Activated CD4-positive, alpha-beta T cell treated with anti-CD3 and anti-CD28 coated beads, Interleukin-2, Interleukin-4, amounts not matched to agents 100 ng/mL and 50 ng/mL, durations not matched to agents 16 hours and 8 hours (primary cell): ENCODE measurements around the gene NRDC.
"Not testable (repeated sequence)": the region's sequence is repeated elsewhere in the genome, so short reads cannot be mapped to it uniquely, and the experiment has no call there.

Source experiments
- DNase-seq: peaks from one replicate; pipeline ENCODE4 v3.0.0-alpha.2; 2020; ENCODE audit warnings: low spot score

The NRDC gene

DNA sequence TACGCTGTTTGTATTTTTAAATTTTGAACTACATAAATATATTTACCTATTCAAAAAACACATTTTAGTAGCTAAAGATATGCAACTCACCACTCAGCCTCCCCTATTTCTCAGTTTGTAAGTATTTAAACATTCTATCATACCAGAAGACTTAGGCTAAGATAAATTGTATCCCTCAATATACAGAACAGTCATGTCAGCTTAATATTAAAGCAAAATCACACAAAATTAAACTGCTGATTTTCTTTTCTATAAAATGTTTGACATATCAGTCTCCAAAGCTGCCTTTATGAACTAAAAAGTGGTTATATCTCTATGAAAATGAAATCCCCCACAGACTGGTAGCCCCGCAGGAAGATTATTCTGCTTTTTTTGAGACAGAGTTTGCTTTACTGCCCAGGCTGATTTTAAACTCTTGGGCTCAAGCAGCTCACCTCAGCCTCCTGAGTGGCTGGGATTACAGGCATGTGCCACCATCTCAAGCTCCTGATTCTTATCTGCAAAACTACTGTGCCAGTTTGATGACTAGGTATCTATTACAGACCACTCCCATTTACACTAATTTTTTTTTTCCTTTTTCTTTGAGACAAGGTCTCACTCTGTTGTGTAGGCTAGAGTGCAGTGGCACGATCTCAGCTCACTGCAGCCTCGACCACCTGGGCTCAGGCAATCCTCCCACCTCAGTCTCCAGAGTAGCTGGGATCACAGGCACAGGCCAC is 37.6 kb downstream of the NRDC start:
- DNase-seq, result no peak

- DNase-seq, result no peak
Observed at GRCh38 chr1:51840182-51840581, 38.3 kb downstream of the NRDC start.

DNA sequence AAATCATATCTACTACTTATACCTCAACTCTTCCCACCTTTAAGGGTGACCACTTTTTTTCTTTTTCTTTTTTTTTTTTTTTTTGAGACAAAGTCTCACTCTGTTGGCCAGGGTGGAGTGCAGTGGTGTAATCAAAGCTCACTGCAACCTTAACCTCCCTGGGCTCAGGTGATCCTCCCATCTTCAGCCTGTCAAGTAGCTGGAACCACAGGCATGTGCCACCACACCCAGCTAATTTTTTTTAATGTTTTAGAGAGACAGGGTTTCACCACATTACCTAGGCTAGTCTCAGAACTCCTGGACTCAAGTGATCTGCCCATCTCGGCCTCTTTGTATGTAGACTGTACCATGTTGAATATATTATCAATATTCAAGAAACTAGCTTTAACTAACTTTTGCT is 39.4 kb downstream of the NRDC start:
- DNase-seq, result no peak

GRCh38 chr1:51837243-51837642 is 41.3 kb downstream of the NRDC start:
- DNase-seq, result no peak

DNA sequence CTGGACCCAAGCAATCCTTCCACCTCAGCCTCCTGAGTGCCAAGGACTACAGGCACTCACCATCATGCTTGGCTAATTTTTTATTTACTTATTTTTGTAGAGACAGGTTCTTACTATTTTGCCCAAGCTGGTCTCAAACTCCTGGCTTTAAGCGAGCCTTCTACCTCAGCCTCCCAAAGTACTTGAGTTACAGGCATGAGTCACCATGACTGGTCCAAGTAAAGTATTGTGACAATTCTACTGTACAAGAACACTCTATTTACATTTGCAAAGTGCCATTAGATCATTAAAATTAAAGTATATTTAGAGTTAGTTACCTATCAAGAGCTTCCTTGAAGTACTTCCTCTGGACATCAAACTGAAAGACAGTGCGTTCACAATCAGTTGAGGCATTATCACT is 44.8 kb downstream of the NRDC start:
- DNase-seq, result no peak

DNA sequence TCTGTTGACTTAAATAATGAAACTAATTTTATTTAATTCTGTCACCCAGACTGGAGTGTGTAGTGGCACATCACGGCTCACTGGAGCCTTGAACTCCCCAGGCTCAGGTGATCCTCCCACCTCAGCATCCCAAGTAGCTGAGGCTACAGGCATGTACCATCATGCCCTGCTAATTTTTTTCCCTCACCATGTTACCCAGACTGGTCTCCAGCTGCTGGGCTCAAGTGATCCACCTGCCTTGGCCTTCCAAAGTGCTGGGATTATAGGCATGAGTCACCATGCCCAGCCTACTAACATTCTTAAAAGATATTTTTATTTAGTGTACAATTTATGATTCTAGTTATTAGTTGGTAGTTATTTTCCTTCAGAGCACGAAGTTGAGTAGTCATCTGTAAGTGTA is 49.5 kb downstream of the NRDC start:
- no peak for DNase-seq

- no peak for DNase-seq
Observed at GRCh38 chr1:51819810-51820209, 58.7 kb downstream of the NRDC start.

DNA sequence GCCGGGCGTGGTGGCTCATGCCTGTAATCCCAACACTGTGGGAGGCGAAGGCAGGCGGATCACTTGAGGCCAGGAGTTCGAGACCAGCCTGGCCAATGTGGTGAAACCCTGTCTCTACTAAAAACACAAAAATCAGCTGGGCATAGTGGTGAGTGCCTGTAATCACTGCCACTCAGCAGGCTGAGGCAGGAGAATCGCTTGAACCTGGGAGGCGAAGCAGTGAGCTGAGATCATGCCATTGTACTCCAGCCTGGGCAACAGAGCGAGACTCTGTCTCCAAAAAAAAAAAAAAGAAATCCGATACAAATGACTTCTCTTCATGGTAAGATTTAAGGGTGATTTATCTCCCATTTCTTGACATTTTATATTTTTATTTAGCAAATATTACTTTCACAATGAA is 59.5 kb downstream of the NRDC start:
- not testable (repeated sequence) for DNase-seq

DNA sequence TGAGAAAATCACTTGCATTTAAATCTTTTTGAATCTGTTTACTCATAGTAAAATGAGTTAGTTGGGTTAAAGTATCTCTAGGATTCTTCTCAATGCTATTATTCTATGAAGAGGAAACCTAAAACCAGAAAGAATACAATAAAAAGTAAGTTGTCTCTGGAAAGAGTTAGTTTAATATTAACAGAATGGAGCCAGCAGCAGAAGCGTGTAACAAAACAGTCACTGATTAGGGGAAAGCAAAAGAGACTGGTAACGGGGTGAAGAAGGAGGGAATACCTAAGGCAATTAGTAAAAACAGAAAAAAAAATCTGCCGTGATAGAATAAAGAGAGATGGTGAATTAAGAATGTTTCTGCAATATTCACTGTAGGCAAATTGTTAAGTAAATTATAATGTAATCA is 60.0 kb downstream of the NRDC start:
- DNase-seq, result no peak

- no peak for DNase-seq
Observed at GRCh38 chr1:51814513-51814912, 64.0 kb downstream of the NRDC start.

DNA sequence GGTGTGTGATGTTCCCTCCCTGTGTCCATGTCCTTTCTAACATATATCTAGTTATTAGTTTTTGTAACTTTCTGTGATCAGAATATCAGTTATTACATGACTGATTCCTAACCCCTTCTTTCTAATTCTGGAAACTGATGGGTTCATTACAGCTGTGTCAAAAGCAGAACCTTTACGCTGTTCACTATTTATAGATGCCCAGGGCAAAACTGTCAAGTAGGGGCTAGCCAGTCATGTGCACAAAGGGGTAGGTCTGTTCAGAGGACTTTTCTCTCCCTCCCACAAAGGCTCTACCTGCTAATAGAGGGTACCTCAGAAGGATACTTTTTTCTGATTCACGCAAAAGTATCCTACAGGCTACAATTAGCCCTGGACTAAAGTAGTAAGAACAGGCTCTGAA is 79.2 kb downstream of the NRDC start:
- DNase-seq, result no peak

DNA sequence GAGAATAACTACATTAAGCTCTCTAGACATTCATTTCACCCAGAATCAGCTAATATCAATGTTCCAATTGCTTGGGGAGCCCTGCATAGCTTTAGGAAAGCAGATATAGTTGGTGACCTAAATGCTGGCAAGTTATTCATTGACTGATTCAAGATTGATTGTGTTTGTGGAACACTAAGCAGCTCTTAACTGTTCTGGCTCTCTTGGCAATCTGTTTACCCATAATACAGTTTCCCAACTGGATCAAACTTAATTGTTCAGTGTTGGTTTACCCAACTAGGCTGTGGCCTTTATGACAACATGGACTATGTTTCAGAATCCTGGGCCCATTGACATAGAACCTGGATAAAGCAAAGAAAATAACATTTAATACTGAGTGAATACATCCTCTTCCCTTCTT is 83.7 kb downstream of the NRDC start:
- no peak for DNase-seq

- DNase-seq, result no peak
Observed at GRCh38 chr1:51794260-51794659, 84.3 kb downstream of the NRDC start.

DNA sequence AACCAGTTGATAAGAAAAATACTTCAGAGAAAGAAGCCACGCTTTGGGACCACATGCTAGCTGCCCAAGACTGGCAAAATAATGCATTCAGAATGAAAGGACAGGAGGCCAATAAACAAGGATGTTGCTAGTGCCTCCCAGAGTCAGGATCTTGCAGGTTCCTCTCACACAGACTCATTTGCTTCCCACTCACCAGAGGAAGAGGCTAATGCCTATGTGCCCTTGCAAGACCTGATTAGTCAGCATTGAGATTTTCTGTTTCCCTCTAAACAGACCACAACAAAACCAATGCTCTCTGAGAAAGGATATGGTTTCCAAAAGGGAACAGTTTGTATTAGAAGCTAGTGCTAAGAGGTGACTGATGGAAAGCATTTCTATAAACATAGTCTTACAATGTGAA is 85.7 kb downstream of the NRDC start:
- DNase-seq, result peak; percentile 35

- no peak for DNase-seq
Observed at GRCh38 chr1:51791888-51792287, 86.6 kb downstream of the NRDC start.

DNA sequence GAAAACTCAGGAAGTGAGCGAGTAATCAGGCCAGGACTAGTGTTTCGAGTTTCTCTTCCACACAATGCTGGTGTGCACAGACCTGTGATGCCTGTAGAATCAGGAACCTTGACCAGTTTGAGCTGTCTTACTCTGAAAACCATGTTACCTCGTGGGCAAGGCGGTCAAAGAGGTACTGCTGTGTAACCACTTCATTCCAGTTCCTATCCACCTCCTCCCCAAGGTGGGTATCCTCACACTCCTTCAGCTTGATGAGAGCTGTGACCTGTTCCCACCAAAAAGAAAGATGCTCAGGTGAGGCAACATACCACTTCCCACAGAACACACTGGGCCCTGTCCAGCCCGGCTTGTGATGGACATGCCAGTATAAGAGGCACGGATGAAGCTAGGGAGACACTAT is 88.1 kb downstream of the NRDC start:
- no peak for DNase-seq

DNA sequence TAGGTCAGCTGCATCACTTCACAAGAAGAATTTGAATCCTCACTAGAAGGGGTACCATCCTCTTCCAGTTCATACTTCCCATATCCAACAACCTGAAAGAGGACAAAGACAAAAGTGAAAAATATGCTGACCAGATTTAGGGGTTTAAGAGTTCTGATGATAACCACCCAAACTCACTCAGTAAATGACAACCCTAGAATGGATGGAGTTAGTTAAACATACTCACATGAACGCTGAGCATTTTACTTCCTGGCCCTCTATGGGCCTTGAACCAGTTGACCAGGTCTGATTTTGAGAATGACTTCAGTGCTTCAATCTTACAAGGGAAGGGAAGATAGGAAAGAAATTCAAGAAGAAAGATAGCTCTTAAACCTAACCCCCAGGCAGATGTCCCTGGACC is 89.2 kb downstream of the NRDC start:
- DNase-seq, result no peak

DNA sequence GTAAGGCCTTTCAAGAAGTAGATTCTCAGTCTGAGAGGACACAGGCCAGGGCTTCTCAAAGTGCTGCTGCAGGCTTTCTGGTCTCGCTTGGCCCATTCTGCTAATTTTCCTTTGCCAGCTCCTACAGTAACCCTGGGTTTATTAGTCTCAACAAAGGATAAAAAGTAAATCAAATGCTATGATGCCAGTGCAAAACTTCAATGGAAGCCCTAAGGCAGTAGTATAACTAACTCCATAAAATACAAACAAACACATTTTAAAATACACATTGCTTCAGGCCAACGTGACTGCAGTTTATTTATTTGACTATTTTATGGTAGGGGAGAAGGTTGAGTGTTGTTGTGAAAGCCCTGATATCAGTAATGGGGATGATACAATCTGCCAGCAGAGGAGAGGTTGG is 89.6 kb downstream of the NRDC start:
- DNase-seq, result no peak

DNA sequence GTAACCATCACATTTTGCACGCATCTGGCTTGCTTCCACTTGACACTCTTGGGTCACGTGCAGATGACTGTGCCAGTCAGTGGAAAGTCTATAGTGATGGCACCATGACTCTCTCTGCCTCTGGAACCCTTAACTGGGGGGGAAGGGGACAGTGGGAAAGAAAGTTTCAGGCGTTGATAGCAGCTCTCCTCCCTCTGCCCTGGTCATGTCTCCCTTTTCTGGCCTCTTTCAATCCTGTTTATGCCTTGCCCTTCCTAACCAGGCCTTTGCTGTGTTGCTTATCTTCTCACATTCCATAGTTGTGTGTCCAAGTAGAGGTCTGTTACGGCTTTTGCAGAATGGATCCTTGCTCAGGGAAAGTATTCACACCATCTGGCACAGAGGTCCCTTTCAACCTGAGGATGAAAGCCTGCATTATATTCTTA is 93.5 kb downstream of the NRDC start:
- DNase-seq, result no peak

GRCh38 chr1:51780927-51781326 is 97.6 kb downstream of the NRDC start:
- no peak for DNase-seq

- DNase-seq, result no peak
Observed at GRCh38 chr1:51776408-51776807, 102.1 kb downstream of the NRDC start.

- DNase-seq, result peak; percentile 52
Observed at GRCh38 chr1:51768971-51769588, 109.4 kb downstream of the NRDC start.

DNA sequence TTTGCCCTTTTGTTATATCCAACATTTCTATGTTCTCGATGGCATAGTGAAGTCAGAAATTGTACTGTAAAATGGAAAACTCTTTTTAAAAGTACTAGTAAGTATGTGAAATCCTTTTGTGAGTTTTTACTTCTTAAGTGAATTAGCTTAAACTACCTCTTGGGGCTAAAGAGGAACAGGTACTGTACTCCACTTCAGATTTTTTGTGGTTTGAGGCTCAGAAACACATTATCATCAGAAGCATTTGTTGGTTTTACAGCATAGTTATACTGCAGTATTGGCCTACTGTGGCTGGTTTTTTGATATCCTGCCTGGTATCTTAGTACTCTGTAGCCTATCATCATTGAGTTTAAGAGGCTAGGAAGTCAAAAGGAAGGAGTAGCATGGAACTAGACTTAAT is 117.2 kb downstream of the NRDC start:
- DNase-seq, result no peak

DNA sequence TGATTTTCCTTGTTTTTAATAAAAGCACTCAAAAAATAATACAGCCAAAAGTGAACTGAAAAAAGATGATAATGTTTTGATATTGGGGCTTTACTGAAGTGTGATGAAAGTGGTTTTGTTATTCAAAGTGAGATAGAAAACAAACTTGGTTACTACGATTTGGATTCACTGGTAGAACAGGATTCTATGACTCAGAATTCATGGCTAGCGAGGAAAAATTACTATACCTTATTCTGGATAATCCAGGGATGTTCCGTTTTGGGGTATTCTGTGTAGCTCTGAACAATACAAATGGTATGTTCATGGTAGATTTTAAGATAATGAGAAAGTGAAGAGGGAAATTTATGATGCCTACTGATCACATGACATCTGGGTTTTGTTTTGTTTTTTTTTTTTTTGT is 117.7 kb downstream of the NRDC start:
- no peak for DNase-seq
